ENCODE measurements around the gene AQP12A. TPM values are rescaled to one million over a fixed set of nuclear protein-coding genes. Genes with fewer than 3 reads are reported as not detected.

Gene AQP12A
- total and polyA plus RNA-seq, 2 experiments from 2014 or later, result not detected

DNA sequence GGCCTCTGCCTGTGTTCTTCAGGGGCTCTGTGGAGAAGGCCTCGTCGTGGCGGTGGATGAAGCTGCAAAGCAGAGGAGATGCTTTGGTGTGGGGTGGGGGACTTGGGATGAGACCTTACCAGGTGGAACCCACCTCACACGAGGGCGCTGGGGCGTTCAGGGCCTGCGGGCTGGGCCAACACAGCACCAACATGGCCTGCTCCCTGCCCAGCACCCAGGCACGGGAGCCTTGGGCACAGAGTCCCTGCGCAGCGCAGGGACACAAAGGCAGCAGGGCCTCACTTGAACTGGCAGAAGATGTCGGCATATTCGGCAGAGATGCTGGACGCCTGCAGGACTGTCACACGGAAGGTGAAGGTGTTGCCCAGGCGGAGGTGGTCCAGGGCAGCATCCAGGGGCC, 53.8 kb downstream of the AQP12A start:
- DNase-seq (ENCODE audit: low spot score) (no peak), ATAC-seq (no peak)
- Histone ChIP-seq H4K20me1 (replicated peaks; ENCODE audit: insufficient read depth) (no peaks in the 10 kb centered on the region), H3K79me2 (replicated peaks; ENCODE audit: insufficient read depth) (no peaks in the 10 kb centered on the region), H3K9me2 (ENCODE audit: insufficient read depth) (no peaks in the 10 kb centered on the region), H3K4me3 (no peak overlapping the region), H3K27ac (ENCODE audit: low read depth) (no peak overlapping the region), H2AFZ (no peak overlapping the region), H3K4me2 (no peak overlapping the region), H3F3A (replicated peaks; ENCODE audit: low read depth) (no peaks in the 10 kb centered on the region), H3K36me3 (ENCODE audit: insufficient read depth) (peaks cover 12% of the 10 kb centered on the region; the same call in 1 of the 2 replicates), H3K4me1 (ENCODE audit: insufficient read depth) (no peaks in the 10 kb centered on the region), H3K27me3 (ENCODE audit: insufficient read depth) (no peaks in the 10 kb centered on the region)
- TF ChIP-seq, protein P1, sequence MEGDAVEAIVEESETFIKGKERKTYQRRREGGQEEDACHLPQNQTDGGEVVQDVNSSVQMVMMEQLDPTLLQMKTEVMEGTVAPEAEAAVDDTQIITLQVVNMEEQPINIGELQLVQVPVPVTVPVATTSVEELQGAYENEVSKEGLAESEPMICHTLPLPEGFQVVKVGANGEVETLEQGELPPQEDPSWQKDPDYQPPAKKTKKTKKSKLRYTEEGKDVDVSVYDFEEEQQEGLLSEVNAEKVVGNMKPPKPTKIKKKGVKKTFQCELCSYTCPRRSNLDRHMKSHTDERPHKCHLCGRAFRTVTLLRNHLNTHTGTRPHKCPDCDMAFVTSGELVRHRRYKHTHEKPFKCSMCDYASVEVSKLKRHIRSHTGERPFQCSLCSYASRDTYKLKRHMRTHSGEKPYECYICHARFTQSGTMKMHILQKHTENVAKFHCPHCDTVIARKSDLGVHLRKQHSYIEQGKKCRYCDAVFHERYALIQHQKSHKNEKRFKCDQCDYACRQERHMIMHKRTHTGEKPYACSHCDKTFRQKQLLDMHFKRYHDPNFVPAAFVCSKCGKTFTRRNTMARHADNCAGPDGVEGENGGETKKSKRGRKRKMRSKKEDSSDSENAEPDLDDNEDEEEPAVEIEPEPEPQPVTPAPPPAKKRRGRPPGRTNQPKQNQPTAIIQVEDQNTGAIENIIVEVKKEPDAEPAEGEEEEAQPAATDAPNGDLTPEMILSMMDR (conservative IDR thresholded peaks at IDR 0.05; ENCODE audit: low read depth in 2 of 2), result no peak
- TF ChIP-seq EZH2phosphoT487 (IDR thresholded peaks at IDR 0.05; ENCODE audit: unreplicated experiment) (no peak), JUNB (IDR thresholded peaks at IDR 0.05; ENCODE audit: unreplicated experiment) (no peak), ZNF331 (CRISPR knock-in tag; IDR thresholded peaks at IDR 0.05; ENCODE audit: low read depth) (no peak), STAT1 (IDR thresholded peaks at IDR 0.05; ENCODE audit: unreplicated experiment) (no peak), NANOG (IDR thresholded peaks at IDR 0.05; ENCODE audit: borderline replicate concordance) (no peak), ZNF114 (CRISPR knock-in tag; IDR thresholded peaks at IDR 0.05) (no peak), ETS1 (IDR thresholded peaks at IDR 0.05) (no peak), CREB1 (CRISPR knock-in tag; IDR thresholded peaks at IDR 0.05; ENCODE audit: low read depth) (no peak), REST (IDR thresholded peaks at IDR 0.05; ENCODE audit: unreplicated experiment) (no peak), EZH2 (IDR thresholded peaks at IDR 0.05; ENCODE audit: low read depth, unreplicated experiment) (no peak), POLR2AphosphoS5 (IDR thresholded peaks at IDR 0.05; ENCODE audit: low read depth) (no peak)
- TF ChIP-seq, protein P2, sequence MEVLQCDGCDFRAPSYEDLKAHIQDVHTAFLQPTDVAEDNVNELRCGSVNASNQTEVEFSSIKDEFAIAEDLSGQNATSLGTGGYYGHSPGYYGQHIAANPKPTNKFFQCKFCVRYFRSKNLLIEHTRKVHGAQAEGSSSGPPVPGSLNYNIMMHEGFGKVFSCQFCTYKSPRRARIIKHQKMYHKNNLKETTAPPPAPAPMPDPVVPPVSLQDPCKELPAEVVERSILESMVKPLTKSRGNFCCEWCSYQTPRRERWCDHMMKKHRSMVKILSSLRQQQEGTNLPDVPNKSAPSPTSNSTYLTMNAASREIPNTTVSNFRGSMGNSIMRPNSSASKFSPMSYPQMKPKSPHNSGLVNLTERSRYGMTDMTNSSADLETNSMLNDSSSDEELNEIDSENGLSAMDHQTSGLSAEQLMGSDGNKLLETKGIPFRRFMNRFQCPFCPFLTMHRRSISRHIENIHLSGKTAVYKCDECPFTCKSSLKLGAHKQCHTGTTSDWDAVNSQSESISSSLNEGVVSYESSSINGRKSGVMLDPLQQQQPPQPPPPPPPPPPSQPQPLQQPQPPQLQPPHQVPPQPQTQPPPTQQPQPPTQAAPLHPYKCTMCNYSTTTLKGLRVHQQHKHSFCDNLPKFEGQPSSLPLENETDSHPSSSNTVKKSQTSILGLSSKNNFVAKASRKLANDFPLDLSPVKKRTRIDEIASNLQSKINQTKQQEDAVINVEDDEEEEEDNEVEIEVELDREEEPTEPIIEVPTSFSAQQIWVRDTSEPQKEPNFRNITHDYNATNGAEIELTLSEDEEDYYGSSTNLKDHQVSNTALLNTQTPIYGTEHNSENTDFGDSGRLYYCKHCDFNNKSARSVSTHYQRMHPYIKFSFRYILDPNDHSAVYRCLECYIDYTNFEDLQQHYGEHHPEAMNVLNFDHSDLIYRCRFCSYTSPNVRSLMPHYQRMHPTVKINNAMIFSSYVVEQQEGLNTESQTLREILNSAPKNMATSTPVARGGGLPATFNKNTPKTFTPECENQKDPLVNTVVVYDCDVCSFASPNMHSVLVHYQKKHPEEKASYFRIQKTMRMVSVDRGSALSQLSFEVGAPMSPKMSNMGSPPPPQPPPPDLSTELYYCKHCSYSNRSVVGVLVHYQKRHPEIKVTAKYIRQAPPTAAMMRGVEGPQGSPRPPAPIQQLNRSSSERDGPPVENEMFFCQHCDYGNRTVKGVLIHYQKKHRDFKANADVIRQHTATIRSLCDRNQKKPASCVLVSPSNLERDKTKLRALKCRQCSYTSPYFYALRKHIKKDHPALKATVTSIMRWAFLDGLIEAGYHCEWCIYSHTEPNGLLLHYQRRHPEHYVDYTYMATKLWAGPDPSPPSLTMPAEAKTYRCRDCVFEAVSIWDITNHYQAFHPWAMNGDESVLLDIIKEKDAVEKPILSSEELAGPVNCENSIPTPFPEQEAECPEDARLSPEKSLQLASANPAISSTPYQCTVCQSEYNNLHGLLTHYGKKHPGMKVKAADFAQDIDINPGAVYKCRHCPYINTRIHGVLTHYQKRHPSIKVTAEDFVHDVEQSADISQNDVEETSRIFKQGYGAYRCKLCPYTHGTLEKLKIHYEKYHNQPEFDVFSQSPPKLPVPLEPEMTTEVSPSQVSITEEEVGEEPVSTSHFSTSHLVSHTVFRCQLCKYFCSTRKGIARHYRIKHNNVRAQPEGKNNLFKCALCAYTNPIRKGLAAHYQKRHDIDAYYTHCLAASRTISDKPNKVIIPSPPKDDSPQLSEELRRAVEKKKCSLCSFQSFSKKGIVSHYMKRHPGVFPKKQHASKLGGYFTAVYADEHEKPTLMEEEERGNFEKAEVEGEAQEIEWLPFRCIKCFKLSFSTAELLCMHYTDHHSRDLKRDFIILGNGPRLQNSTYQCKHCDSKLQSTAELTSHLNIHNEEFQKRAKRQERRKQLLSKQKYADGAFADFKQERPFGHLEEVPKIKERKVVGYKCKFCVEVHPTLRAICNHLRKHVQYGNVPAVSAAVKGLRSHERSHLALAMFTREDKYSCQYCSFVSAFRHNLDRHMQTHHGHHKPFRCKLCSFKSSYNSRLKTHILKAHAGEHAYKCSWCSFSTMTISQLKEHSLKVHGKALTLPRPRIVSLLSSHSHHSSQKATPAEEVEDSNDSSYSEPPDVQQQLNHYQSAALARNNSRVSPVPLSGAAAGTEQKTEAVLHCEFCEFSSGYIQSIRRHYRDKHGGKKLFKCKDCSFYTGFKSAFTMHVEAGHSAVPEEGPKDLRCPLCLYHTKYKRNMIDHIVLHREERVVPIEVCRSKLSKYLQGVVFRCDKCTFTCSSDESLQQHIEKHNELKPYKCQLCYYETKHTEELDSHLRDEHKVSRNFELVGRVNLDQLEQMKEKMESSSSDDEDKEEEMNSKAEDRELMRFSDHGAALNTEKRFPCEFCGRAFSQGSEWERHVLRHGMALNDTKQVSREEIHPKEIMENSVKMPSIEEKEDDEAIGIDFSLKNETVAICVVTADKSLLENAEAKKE (CRISPR knock-in tag; IDR thresholded peaks at IDR 0.05), result no peak
- no peak overlapping the region for H3K27ac Mint-ChIP-seq
- no peaks in the 10 kb centered on the region; the same call in 2 of the 3 replicates for H3K9me3 Mint-ChIP-seq
- no peak overlapping the region for H3K4me3 Mint-ChIP-seq
- peaks cover 85% of the 10 kb centered on the region for H3K36me3 Mint-ChIP-seq (ENCODE audit: low read depth)
- H3K4me1 Mint-ChIP-seq, result no peaks in the 10 kb centered on the region
- H3K27me3 Mint-ChIP-seq (ENCODE audit: insufficient read depth, low read depth, poor library complexity), result peaks cover 36% of the 10 kb centered on the region
